HepG2 (cell line): Measurements from ENCODE around the gene STXBP2. TPM values are rescaled to one million over a fixed set of nuclear protein-coding genes. Genes with fewer than 3 reads are reported as not detected.

Experiments
- ARNT2 ChIP-seq: sonication (generic); formaldehyde crosslinking; IDR thresholded peaks from 2 replicates; pipeline ENCODE4 v1.8.0; 2022; ENCODE audit warnings: mild to moderate bottlenecking, low read depth, missing genetic modification reagents, moderate library complexity
- FOSL1 ChIP-seq: sonication (generic); formaldehyde crosslinking; IDR thresholded peaks from 2 replicates; pipeline ENCODE4 v1.9.0; 2021; ENCODE audit warnings: missing genetic modification reagents, borderline replicate concordance
- FOXJ3 ChIP-seq: sonication (generic); formaldehyde crosslinking; IDR thresholded peaks from 2 replicates; pipeline ENCODE4 v1.4.0; 2020; ENCODE audit warnings: missing genetic modification reagents, mild to moderate bottlenecking, borderline replicate concordance
- GMEB1 ChIP-seq: sonication (generic); formaldehyde crosslinking; IDR thresholded peaks from 2 replicates; pipeline ENCODE4 v1.5.1; 2020; ENCODE audit warnings: missing genetic modification reagents, mild to moderate bottlenecking, borderline replicate concordance
- GTF2F1 ChIP-seq: fragments of 150-350 bp; IDR thresholded peaks from 2 replicates; pipeline ENCODE4 v1.6.1; 2014; ENCODE audit warnings: low read length
- JUN ChIP-seq: sonication (generic); formaldehyde crosslinking; IDR thresholded peaks from 2 replicates; pipeline ENCODE4 v1.4.0; 2020; ENCODE audit warnings: mild to moderate bottlenecking, missing genetic modification reagents
- MATR3 ChIP-seq: sonication (generic); formaldehyde crosslinking; IDR thresholded peaks from 2 replicates; pipeline ENCODE4 v1.4.0; 2020; ENCODE audit warnings: missing genetic modification reagents
- MIER3 ChIP-seq: IDR thresholded peaks from 2 replicates; pipeline ENCODE4 v1.6.1; 2016; ENCODE audit warnings: missing compliant biosample characterization, borderline replicate concordance
- MYNN ChIP-seq: sonication (generic); formaldehyde crosslinking; IDR thresholded peaks from 2 replicates; pipeline ENCODE4 v1.4.0; 2020; ENCODE audit warnings: mild to moderate bottlenecking, low read depth, missing genetic modification reagents
- POLR2A ChIP-seq, 2 experiments: IDR thresholded peaks; 2 replicates each; pipeline ENCODE4 v1.6.1; 2011; ENCODE audit warnings: low read depth in 2 of 2, low read length in 2 of 2, mild to moderate bottlenecking in 1 of 2, moderate library complexity in 1 of 2; ENCODE audit not compliant: insufficient read depth in 1 of 2
- RBAK ChIP-seq: sonication (generic); formaldehyde crosslinking; IDR thresholded peaks from 2 replicates; pipeline ENCODE4 v1.5.1; 2020; ENCODE audit warnings: mild to moderate bottlenecking, missing genetic modification reagents
- RCOR2 ChIP-seq: IDR thresholded peaks from 2 replicates; pipeline ENCODE4 v1.6.1; 2016; ENCODE audit warnings: missing biosample characterization, missing genetic modification reagents
- ZBTB40 ChIP-seq, 2 experiments: fragments of 450-650 bp in 1 of 2; sonication (generic) in 1 of 2; formaldehyde crosslinking in 1 of 2; IDR thresholded peaks; 2 replicates each; pipeline versions ENCODE4 v1.6.1 to v1.8.0; 2016 to 2022; ENCODE audit warnings: antibody characterized with exemption in 1 of 2, mild to moderate bottlenecking in 1 of 2, missing genetic modification reagents in 1 of 2
- ZGPAT ChIP-seq: IDR thresholded peaks from 2 replicates; pipeline ENCODE4 v1.6.1; 2016; ENCODE audit warnings: mild to moderate bottlenecking
- ZNF790 ChIP-seq: sonication (generic); formaldehyde crosslinking; IDR thresholded peaks from 2 replicates; pipeline ENCODE4 v1.8.0; 2022; ENCODE audit warnings: missing genetic modification reagents, mild to moderate bottlenecking, borderline replicate concordance
- ZSCAN29 ChIP-seq: sonication (generic); formaldehyde crosslinking; conservative IDR thresholded peaks from 2 replicates; pipeline ENCODE4 v1.4.0; 2020; ENCODE audit warnings: mild to moderate bottlenecking, missing genetic modification reagents
- polyA plus RNA-seq, 8 experiments: library from polyadenylated mRNA; depleted of rRNA in 3 of 8; stranded (reverse) in 7 of 8; unstranded in 1 of 8; fragments of >200 nt; fragmentation: Illumina TruSeq in 4 of 8; extraction: Trizol in 4 of 8; gene quantifications; 2 replicates each; pipeline versions ENCODE4 v1.2.1 to v1.2.3, GENCODE V29; 2011 to 2016; ENCODE audit warnings: low read depth in 4 of 8, missing spikeins in 1 of 8, mixed read lengths in 1 of 8; ENCODE audit not compliant: insufficient read depth in 1 of 8
- total RNA-seq, 5 experiments: library from RNA; depleted of rRNA; stranded (reverse); fragments of >200 nt; fragmentation: Illumina TruSeq; extraction: Trizol; gene quantifications; 2 replicates each; pipeline ENCODE4 v1.2.3, GENCODE V29; 2016; ENCODE audit warnings: low read depth in 1 of 5

STXBP2 gene
- total and polyA plus RNA-seq, 2 of the 13 experiments (the other 11 are each of a cell fraction or from before 2014, with no cell fraction given): 22.8 to 40.1 TPM

DNA sequence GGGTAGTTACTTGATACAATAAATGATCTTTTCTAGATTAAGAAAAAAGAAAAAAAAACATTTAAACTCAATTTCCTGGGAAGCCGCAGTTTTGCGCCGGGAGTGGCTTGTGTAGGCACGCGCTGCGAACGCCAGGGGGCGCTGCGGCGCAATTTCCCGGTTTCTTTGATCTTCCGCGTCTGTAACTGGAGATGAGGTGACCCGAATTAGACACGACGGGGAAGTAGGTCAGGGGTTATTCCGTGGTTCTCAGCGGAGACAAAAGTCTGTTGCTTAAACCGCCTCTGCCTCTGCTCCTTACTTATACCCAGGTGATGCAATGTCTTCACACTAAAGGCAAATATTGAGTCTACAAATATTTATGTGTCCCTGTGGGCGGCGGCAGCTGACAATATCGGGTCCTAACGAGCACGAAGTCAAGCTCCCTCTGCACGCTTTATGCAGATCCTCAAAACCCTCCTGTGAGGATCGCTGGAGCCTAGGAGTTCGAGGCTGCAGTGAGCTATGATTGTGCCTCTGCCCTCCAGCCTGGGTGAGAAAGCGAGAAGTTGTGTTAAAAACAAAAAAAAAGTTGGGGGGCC, 15.2 kb downstream of the STXBP2 start (continued):
- TF ChIP-seq ARNT2 (CRISPR knock-in tag) (peak; percentile 57; the same call in 1 of the 2 replicates), RCOR2 (CRISPR knock-in tag) (peak; percentile 65; the same call in 1 of the 2 replicates), GMEB1 (CRISPR knock-in tag) (peak; percentile 54; the same call in 1 of the 2 replicates), MATR3 (CRISPR knock-in tag) (no peak), MIER3 (CRISPR knock-in tag) (peak; percentile 95; the same call in 1 of the 2 replicates), ZSCAN29 (peak; percentile 96), FOXJ3 (CRISPR knock-in tag) (peak; percentile 73; the same call in 1 of the 2 replicates), ZNF790 (CRISPR knock-in tag) (no peak), POLR2A (IDR thresholded peaks at IDR 0.05; ENCODE audit: insufficient read depth in 1 of 2, low read depth in 2 of 2, low read length in 2 of 2) (no peak), ZBTB40 (IDR thresholded peaks at IDR 0.05) (no peak), ZBTB40 (CRISPR knock-in tag; IDR thresholded peaks at IDR 0.05) (peak; percentile 67; the same call in 1 of the 2 replicates), FOSL1 (CRISPR knock-in tag) (no peak), JUN (CRISPR knock-in tag) (peak; percentile 81), RBAK (CRISPR knock-in tag) (no peak), ZGPAT (CRISPR knock-in tag) (peak; percentile 91), GTF2F1 (no peak), MYNN (CRISPR knock-in tag) (no peak)
